H9 (cell line): ENCODE measurements around the gene ZNF12. TPM values are rescaled to one million over a fixed set of nuclear protein-coding genes. Genes with fewer than 3 reads are reported as not detected.

Source experiments
- DNase-seq: peaks from one replicate; pipeline ENCODE4 v3.0.0-alpha.2; 2017
- H2AFZ ChIP-seq: one replicate; pipeline ENCODE4 v1.6.1; 2013; ENCODE audit warnings: mild to moderate bottlenecking, low read length, control low read depth, moderate library complexity
- H2AK5ac ChIP-seq: 2 replicates; pipeline ENCODE4 v1.6.1; 2013; ENCODE audit warnings: low read length, control low read depth, mixed read lengths; ENCODE audit not compliant: insufficient read length
- H2BK120ac ChIP-seq: one replicate; pipeline ENCODE4 v1.6.1; 2013; ENCODE audit warnings: low read depth, mild to moderate bottlenecking, low read length, control low read depth, inconsistent platforms; ENCODE audit not compliant: poor library complexity, severe bottlenecking
- H2BK12ac ChIP-seq: 2 replicates; pipeline ENCODE4 v1.6.1; 2013; ENCODE audit warnings: low read length, control low read depth, mixed read lengths, low read depth; ENCODE audit not compliant: insufficient read length
- H2BK15ac ChIP-seq: 2 replicates; pipeline ENCODE4 v1.6.1; 2013; ENCODE audit warnings: low read depth, low read length, control low read depth
- H2BK20ac ChIP-seq: one replicate; pipeline ENCODE4 v1.6.1; 2013; ENCODE audit warnings: low read depth, mild to moderate bottlenecking, low read length, control low read depth, inconsistent platforms; ENCODE audit not compliant: poor library complexity, severe bottlenecking
- H2BK5ac ChIP-seq: 2 replicates; pipeline ENCODE4 v1.6.1; 2013; ENCODE audit warnings: low read length, control low read depth, mixed read lengths; ENCODE audit not compliant: insufficient read length
- H3K14ac ChIP-seq: 2 replicates; pipeline ENCODE4 v1.6.1; 2013; ENCODE audit warnings: low read length, control low read depth; ENCODE audit not compliant: insufficient read depth
- H3K18ac ChIP-seq: 2 replicates; pipeline ENCODE4 v1.6.1; 2013; ENCODE audit warnings: low read depth, mild to moderate bottlenecking, mixed read lengths, low read length, control low read depth; ENCODE audit not compliant: insufficient read length
- H3K23ac ChIP-seq: 2 replicates; pipeline ENCODE4 v1.6.1; 2013; ENCODE audit warnings: low read length, control low read depth, mixed read lengths, low read depth; ENCODE audit not compliant: insufficient read length
- H3K23me2 ChIP-seq: 2 replicates; pipeline ENCODE4 v1.6.1; 2013; ENCODE audit warnings: low read depth, mild to moderate bottlenecking, mixed read lengths, low read length, control low read depth; ENCODE audit not compliant: insufficient read length, poor library complexity, severe bottlenecking
- H3K27ac ChIP-seq: 2 replicates; pipeline ENCODE4 v1.5.1; 2013; ENCODE audit warnings: low read length, control low read depth, mixed read lengths, low read depth; ENCODE audit not compliant: insufficient read length
- H3K27me3 ChIP-seq: 2 replicates; pipeline ENCODE4 v1.6.1; 2013; ENCODE audit warnings: low read length, control low read depth, inconsistent platforms; ENCODE audit not compliant: insufficient read depth
- H3K4ac ChIP-seq: 2 replicates; pipeline ENCODE4 v1.6.1; 2013; ENCODE audit warnings: low read depth, mild to moderate bottlenecking, control low read depth, inconsistent platforms, low read length, moderate library complexity
- H3K4me1 ChIP-seq: 2 replicates; pipeline ENCODE4 v1.6.1; 2013; ENCODE audit warnings: low read length, control low read depth, inconsistent platforms; ENCODE audit not compliant: insufficient read depth
- H3K4me2 ChIP-seq: 2 replicates; pipeline ENCODE4 v1.6.1; 2013; ENCODE audit warnings: low read length, control low read depth, mixed read lengths; ENCODE audit not compliant: insufficient read length, insufficient read depth
- H3K56ac ChIP-seq: 2 replicates; pipeline ENCODE4 v1.6.1; 2013; ENCODE audit warnings: low read depth, mild to moderate bottlenecking, mixed read lengths, low read length, control low read depth; ENCODE audit not compliant: insufficient read length
- H3K79me1 ChIP-seq: 2 replicates; pipeline ENCODE4 v1.6.1; 2013; ENCODE audit warnings: low read depth, mild to moderate bottlenecking, moderate library complexity, low read length, control low read depth, inconsistent platforms; ENCODE audit not compliant: insufficient read depth, poor library complexity, severe bottlenecking
- H3K79me2 ChIP-seq: 2 replicates; pipeline ENCODE4 v1.6.1; 2013; ENCODE audit warnings: low read length, control low read depth, inconsistent platforms; ENCODE audit not compliant: insufficient read depth
- H3K9ac ChIP-seq: 2 replicates; pipeline ENCODE4 v1.6.1; 2013; ENCODE audit warnings: low read length, control low read depth, mixed read lengths; ENCODE audit not compliant: insufficient read length; ENCODE audit errors: extremely low read depth
- H3K9me3 ChIP-seq: one replicate; pipeline ENCODE4 v1.6.1; 2013; ENCODE audit warnings: low read depth, low read length, inconsistent platforms; ENCODE audit not compliant: control insufficient read depth
- H3T11ph ChIP-seq: one replicate; pipeline ENCODE4 v1.6.1; 2013; ENCODE audit warnings: mild to moderate bottlenecking, low read length, control low read depth, inconsistent platforms
- H4K20me1 ChIP-seq: one replicate; pipeline ENCODE4 v1.6.1; 2013; ENCODE audit not compliant: control insufficient read depth, insufficient read length, insufficient read depth
- H4K5ac ChIP-seq: 2 replicates; pipeline ENCODE4 v1.6.1; 2013; ENCODE audit warnings: low read depth, mild to moderate bottlenecking, mixed read lengths, low read length, control low read depth; ENCODE audit not compliant: insufficient read length
- H4K8ac ChIP-seq: replicated peaks from 2 replicates; pipeline ENCODE4 v1.6.1; 2013; ENCODE audit warnings: low read length, control low read depth, mixed read lengths, low read depth; ENCODE audit not compliant: insufficient read length
- H4K91ac ChIP-seq: 2 replicates; pipeline ENCODE4 v1.6.1; 2013; ENCODE audit warnings: low read depth, mild to moderate bottlenecking, moderate library complexity, mixed read lengths, low read length, control low read depth; ENCODE audit not compliant: insufficient read length
- H3K27ac Mint-ChIP-seq, 3 experiments: 2 replicates in 2 of 3; 3 replicates in 1 of 3; pipeline ENCODE4 v1.8.0; 2020 to 2021; ENCODE audit warnings: mixed read lengths in 3 of 3, mild to moderate bottlenecking in 1 of 3, moderate library complexity in 1 of 3
- H3K27me3 Mint-ChIP-seq: 2 replicates; pipeline ENCODE4 v1.8.0; 2021; ENCODE audit warnings: low read depth, mild to moderate bottlenecking, moderate library complexity, mixed read lengths
- H3K36me3 Mint-ChIP-seq, 3 experiments: 2 replicates in 2 of 3; 3 replicates in 1 of 3; pipeline ENCODE4 v1.8.0; 2020 to 2021; ENCODE audit warnings: low read depth in 3 of 3, mixed read lengths in 3 of 3; ENCODE audit not compliant: insufficient read depth in 1 of 3
- H3K4me1 Mint-ChIP-seq, 2 experiments: 2 replicates each; pipeline ENCODE4 v1.8.0; 2020; ENCODE audit warnings: mixed read lengths in 2 of 2
- H3K4me3 Mint-ChIP-seq, 2 experiments: 2 replicates in 1 of 2; 3 replicates in 1 of 2; pipeline ENCODE4 v1.8.0; 2020 to 2021; ENCODE audit warnings: mild to moderate bottlenecking in 2 of 2, mixed read lengths in 2 of 2, moderate library complexity in 1 of 2
- H3K9me3 Mint-ChIP-seq, 2 experiments: 2 replicates in 1 of 2; 3 replicates in 1 of 2; pipeline ENCODE4 v1.8.0; 2020; ENCODE audit warnings: mild to moderate bottlenecking in 2 of 2, mixed read lengths in 2 of 2, moderate library complexity in 1 of 2
- WGBS: extraction: QIAGEN DNeasy Blood & Tissue Kit; methylation state at CpG from one replicate; pipeline ENCODE4 v1.1.7; 2013; ENCODE audit warnings: missing lambda C conversion rate, low lambda C conversion rate, mixed read lengths; ENCODE audit not compliant: insufficient read length; ENCODE audit errors: extremely low coverage; 5-methylcytosine and 5-hydroxymethylcytosine counted together
- total RNA-seq: library from RNA; stranded (reverse); gene quantifications from 2 replicates; pipeline ENCODE4 v1.2.1, GENCODE V29; 2021
- TF ChIP-seq, protein P1 (sequence below): fragments of 200-600 bp; sonication (generic); conservative IDR thresholded peaks from 3 replicates; pipeline ENCODE4 v1.8.0; 2021; ENCODE audit warnings: antibody characterized with exemption, mild to moderate bottlenecking

ZNF12 gene
- total RNA-seq, 1 experiment from 2014 or later: 19.1 TPM

DNA sequence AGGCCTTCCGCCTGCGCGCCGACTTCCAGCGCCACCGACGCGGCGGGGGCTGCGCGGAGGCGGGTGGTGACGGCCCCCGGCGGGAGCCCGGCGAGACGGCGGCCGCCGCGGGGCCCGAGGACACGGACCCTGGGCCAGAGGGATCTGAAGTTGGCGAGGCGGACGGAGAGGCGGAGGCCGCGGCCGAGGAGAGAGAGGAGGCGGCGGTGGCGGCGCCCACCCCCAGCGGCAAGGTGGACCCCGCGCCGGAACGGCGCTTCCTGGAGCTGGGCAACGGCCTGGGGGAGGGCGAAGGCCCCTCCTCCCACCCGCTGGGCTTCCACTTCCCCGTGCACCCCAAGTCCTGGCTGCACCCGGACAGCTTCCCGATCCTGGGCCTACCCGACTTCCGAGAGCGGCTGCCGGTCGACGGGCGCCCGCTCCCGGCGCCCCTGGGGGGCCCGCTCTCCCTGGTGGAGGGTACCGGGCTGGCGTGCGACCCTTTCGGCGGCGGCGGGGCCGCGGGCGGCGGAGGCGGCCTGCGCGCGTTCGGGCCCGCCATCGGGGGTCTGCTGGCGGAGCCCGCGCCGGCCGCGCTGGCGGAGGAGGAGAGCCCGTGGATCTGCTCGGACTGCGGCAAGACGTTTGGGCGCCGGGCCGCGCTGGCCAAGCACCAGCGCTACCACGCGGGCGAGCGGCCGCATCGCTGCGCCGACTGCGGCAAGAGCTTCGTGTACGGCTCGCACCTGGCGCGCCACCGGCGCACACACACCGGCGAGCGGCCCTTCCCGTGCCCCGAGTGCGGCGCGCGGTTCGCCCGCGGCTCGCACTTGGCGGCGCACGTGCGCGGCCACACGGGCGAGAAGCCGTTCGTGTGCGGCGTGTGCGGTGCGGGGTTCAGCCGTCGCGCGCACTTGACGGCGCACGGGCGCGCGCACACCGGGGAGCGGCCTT is 53.4 kb downstream of the ZNF12 start:
- TF ChIP-seq, protein P1, sequence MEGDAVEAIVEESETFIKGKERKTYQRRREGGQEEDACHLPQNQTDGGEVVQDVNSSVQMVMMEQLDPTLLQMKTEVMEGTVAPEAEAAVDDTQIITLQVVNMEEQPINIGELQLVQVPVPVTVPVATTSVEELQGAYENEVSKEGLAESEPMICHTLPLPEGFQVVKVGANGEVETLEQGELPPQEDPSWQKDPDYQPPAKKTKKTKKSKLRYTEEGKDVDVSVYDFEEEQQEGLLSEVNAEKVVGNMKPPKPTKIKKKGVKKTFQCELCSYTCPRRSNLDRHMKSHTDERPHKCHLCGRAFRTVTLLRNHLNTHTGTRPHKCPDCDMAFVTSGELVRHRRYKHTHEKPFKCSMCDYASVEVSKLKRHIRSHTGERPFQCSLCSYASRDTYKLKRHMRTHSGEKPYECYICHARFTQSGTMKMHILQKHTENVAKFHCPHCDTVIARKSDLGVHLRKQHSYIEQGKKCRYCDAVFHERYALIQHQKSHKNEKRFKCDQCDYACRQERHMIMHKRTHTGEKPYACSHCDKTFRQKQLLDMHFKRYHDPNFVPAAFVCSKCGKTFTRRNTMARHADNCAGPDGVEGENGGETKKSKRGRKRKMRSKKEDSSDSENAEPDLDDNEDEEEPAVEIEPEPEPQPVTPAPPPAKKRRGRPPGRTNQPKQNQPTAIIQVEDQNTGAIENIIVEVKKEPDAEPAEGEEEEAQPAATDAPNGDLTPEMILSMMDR: no peak
- no peaks in the 10 kb centered on the region for H3K27me3 ChIP-seq
- no peaks in the 10 kb centered on the region for H3K9me3 ChIP-seq
- no peak overlapping the region for H4K5ac ChIP-seq
- DNase-seq: no peak
- Mint-ChIP-seq H3K4me1 (peaks cover 0 to 2% of the 10 kb centered on the region in 2 experiments; a peak in 1 of 4 replicates), H3K27ac (no peak overlapping the region), H3K9me3 (peaks cover 0 to 4% of the 10 kb centered on the region in 2 experiments; a peak in 3 of 5 replicates), H3K27me3 (no peaks in the 10 kb centered on the region), H3K4me3 (no peak overlapping the region), H3K36me3 (peaks cover 15 to 26% (median 20%) of the 10 kb centered on the region in 3 experiments)
- no peaks in the 10 kb centered on the region for H3K4me1 ChIP-seq
- H2AK5ac ChIP-seq: no peak overlapping the region
- no peak overlapping the region for H3K18ac ChIP-seq
- no peak overlapping the region for H2BK15ac ChIP-seq
- H2BK5ac ChIP-seq: no peak overlapping the region
- H2BK120ac ChIP-seq: no peak overlapping the region
- H3K14ac ChIP-seq: no peak overlapping the region
- no peak overlapping the region for H3K4ac ChIP-seq
- H2BK20ac ChIP-seq: no peak overlapping the region
- no peak overlapping the region for H4K91ac ChIP-seq
- no peaks in the 10 kb centered on the region for H4K20me1 ChIP-seq
- no peak overlapping the region for H4K8ac ChIP-seq
- no peaks in the 10 kb centered on the region for H3K79me2 ChIP-seq
- H3K9ac ChIP-seq: no peak overlapping the region
- H2AFZ ChIP-seq: no peak overlapping the region
- H3K4me2 ChIP-seq: no peak overlapping the region
- WGBS: no CpG with 5 or more reads among the region's 146 CpGs
- no peak overlapping the region for H3K56ac ChIP-seq
- no peak overlapping the region for H3T11ph ChIP-seq
- H3K23me2 ChIP-seq: no peaks in the 10 kb centered on the region
- H3K27ac ChIP-seq: no peak overlapping the region
- H2BK12ac ChIP-seq: no peak overlapping the region
- no peak overlapping the region for H3K23ac ChIP-seq
- H3K79me1 ChIP-seq: no peaks in the 10 kb centered on the region
